Esophagus muscularis mucosa (tissue), 3 donors: Measurements from ENCODE around the gene DDX21.

Source experiments
- POLR2A ChIP-seq: fragments of 450-650 bp; IDR thresholded peaks from one replicate; pipeline ENCODE4 v1.6.1; 2017; ENCODE audit warnings: antibody characterized with exemption, moderate library complexity, mild to moderate bottlenecking, low read depth
- POLR2AphosphoS5 ChIP-seq, 2 donors: sonication (generic); formaldehyde crosslinking; IDR thresholded peaks; one replicate each; pipeline ENCODE4 v1.6.1; 2017; ENCODE audit warnings: antibody characterized with exemption in 2 of 2
- TF ChIP-seq, protein P1 (sequence below), 3 experiments: fragments of 200-600 bp in 2 of 3; fragments of 450-650 bp in 1 of 3; sonication (generic) in 2 of 3; IDR thresholded peaks; one replicate each; pipeline ENCODE4 v1.5.1; 2017 to 2019; ENCODE audit warnings: antibody characterized with exemption in 3 of 3, mild to moderate bottlenecking in 2 of 3, moderate library complexity in 1 of 3

DNA sequence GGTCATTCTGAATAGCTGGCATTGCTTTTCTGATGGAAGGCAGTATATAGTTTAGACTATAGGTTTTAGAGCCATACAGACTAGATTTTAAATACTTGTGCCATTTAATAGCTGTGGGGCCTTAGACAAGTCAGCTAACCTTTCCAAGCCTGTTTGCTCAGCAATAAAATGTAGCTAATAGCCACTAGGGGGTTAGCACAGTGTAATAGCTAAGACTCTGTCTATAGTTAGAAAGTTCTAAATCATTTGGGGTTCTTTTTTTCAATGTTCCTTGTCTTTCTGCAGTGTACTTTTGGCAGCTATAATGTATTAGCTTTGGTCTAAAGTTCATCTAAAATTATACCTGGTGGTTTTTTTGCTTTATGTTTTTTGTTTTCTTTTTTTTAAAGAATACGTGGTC lies 25.1 kb downstream of the DDX21 start:
- TF ChIP-seq, protein P1, sequence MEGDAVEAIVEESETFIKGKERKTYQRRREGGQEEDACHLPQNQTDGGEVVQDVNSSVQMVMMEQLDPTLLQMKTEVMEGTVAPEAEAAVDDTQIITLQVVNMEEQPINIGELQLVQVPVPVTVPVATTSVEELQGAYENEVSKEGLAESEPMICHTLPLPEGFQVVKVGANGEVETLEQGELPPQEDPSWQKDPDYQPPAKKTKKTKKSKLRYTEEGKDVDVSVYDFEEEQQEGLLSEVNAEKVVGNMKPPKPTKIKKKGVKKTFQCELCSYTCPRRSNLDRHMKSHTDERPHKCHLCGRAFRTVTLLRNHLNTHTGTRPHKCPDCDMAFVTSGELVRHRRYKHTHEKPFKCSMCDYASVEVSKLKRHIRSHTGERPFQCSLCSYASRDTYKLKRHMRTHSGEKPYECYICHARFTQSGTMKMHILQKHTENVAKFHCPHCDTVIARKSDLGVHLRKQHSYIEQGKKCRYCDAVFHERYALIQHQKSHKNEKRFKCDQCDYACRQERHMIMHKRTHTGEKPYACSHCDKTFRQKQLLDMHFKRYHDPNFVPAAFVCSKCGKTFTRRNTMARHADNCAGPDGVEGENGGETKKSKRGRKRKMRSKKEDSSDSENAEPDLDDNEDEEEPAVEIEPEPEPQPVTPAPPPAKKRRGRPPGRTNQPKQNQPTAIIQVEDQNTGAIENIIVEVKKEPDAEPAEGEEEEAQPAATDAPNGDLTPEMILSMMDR (IDR thresholded peaks at IDR 0.05), result no peak
- TF ChIP-seq POLR2AphosphoS5 (IDR thresholded peaks at IDR 0.05), result no peak
- no peak for TF ChIP-seq POLR2A
